ENCODE data around the gene SPAG9.
"Not testable (repeated sequence)": the region's sequence is repeated elsewhere in the genome, so short reads cannot be mapped to it uniquely, and the experiment has no call there.

Gene SPAG9

GRCh38 chr17:51135956-51136355, 15.3 kb upstream of the SPAG9 start:
- Histone ChIP-seq H3K9me3 (ENCODE audit: severe bottlenecking) (no peaks in the 10 kb centered on the region), H3K36me3 (ENCODE audit: low read depth) (no peaks in the 10 kb centered on the region), H3K4me1 (ENCODE audit: insufficient read depth, poor library complexity, severe bottlenecking) (no peaks in the 10 kb centered on the region), H3K27me3 (ENCODE audit: insufficient read depth, poor library complexity, severe bottlenecking) (no peaks in the 10 kb centered on the region), H3K27ac (ENCODE audit: poor library complexity, severe bottlenecking) (no peak overlapping the region), H3K4me3 (ENCODE audit: severe bottlenecking) (no peak overlapping the region)
- no peak for ATAC-seq (ENCODE audit: low read depth)
- no peak for DNase-seq (ENCODE audit: low spot score)
- no peak for TF ChIP-seq CTCF (IDR thresholded peaks at IDR 0.05; ENCODE audit: poor library complexity, severe bottlenecking)

- ATAC-seq (ENCODE audit: low read depth) (no peak), DNase-seq (ENCODE audit: low spot score) (no peak)
- H3K36me3 ChIP-seq (ENCODE audit: low read depth): no peaks in the 10 kb centered on the region
- no peaks in the 10 kb centered on the region for H3K4me1 ChIP-seq (ENCODE audit: insufficient read depth, poor library complexity, severe bottlenecking)
- TF ChIP-seq CTCF (IDR thresholded peaks at IDR 0.05; ENCODE audit: poor library complexity, severe bottlenecking): no peak
- H3K27me3 ChIP-seq (ENCODE audit: insufficient read depth, poor library complexity, severe bottlenecking): no peaks in the 10 kb centered on the region
- H3K4me3 ChIP-seq (ENCODE audit: severe bottlenecking): no peak overlapping the region
- no peak overlapping the region for H3K27ac ChIP-seq (ENCODE audit: poor library complexity, severe bottlenecking)
- no peaks in the 10 kb centered on the region for H3K9me3 ChIP-seq (ENCODE audit: severe bottlenecking)
These were observed 12.7 kb upstream of the SPAG9 start for GRCh38 chr17:51133365-51133764.

- DNase-seq (ENCODE audit: low spot score) (no peak), ATAC-seq (ENCODE audit: low read depth) (no peak)
- Histone ChIP-seq H3K27me3 (ENCODE audit: insufficient read depth, poor library complexity, severe bottlenecking) (no peaks in the 10 kb centered on the region), H3K4me3 (ENCODE audit: severe bottlenecking) (no peak overlapping the region), H3K36me3 (ENCODE audit: low read depth) (no peaks in the 10 kb centered on the region), H3K9me3 (ENCODE audit: severe bottlenecking) (no peaks in the 10 kb centered on the region), H3K4me1 (ENCODE audit: insufficient read depth, poor library complexity, severe bottlenecking) (no peaks in the 10 kb centered on the region), H3K27ac (ENCODE audit: poor library complexity, severe bottlenecking) (no peak overlapping the region)
- TF ChIP-seq CTCF (IDR thresholded peaks at IDR 0.05; ENCODE audit: poor library complexity, severe bottlenecking): no peak
These were observed 12.3 kb upstream of the SPAG9 start for GRCh38 chr17:51132964-51133319.

- H3K4me3 ChIP-seq (ENCODE audit: severe bottlenecking): no peak overlapping the region
- no peak overlapping the region for H3K27ac ChIP-seq (ENCODE audit: poor library complexity, severe bottlenecking)
- no peaks in the 10 kb centered on the region for H3K36me3 ChIP-seq (ENCODE audit: low read depth)
- DNase-seq (ENCODE audit: low spot score): no peak
- no peaks in the 10 kb centered on the region for H3K4me1 ChIP-seq (ENCODE audit: insufficient read depth, poor library complexity, severe bottlenecking)
- no peaks in the 10 kb centered on the region for H3K27me3 ChIP-seq (ENCODE audit: insufficient read depth, poor library complexity, severe bottlenecking)
- ATAC-seq (ENCODE audit: low read depth): no peak
- TF ChIP-seq CTCF (IDR thresholded peaks at IDR 0.05; ENCODE audit: poor library complexity, severe bottlenecking): no peak
- H3K9me3 ChIP-seq (ENCODE audit: severe bottlenecking): no peaks in the 10 kb centered on the region
These were observed 7.4 kb upstream of the SPAG9 start for GRCh38 chr17:51128076-51128475.

- Histone ChIP-seq H3K4me3 (ENCODE audit: severe bottlenecking) (no peak overlapping the region), H3K27me3 (ENCODE audit: insufficient read depth, poor library complexity, severe bottlenecking) (no peaks in the 10 kb centered on the region), H3K9me3 (ENCODE audit: severe bottlenecking) (no peaks in the 10 kb centered on the region), H3K36me3 (ENCODE audit: low read depth) (no peaks in the 10 kb centered on the region), H3K27ac (ENCODE audit: poor library complexity, severe bottlenecking) (no peak overlapping the region), H3K4me1 (ENCODE audit: insufficient read depth, poor library complexity, severe bottlenecking) (peaks cover 13% of the 10 kb centered on the region)
- ATAC-seq (ENCODE audit: low read depth): no peak
- no peak for TF ChIP-seq CTCF (IDR thresholded peaks at IDR 0.05; ENCODE audit: poor library complexity, severe bottlenecking)
- no peak for DNase-seq (ENCODE audit: low spot score)
These were observed 4.2 kb upstream of the SPAG9 start for GRCh38 chr17:51124640-51125503.

- H3K9me3 ChIP-seq (ENCODE audit: severe bottlenecking); DNase-seq (ENCODE audit: low spot score); H3K27me3 ChIP-seq (ENCODE audit: insufficient read depth, poor library complexity, severe bottlenecking); ATAC-seq (ENCODE audit: low read depth); H3K36me3 ChIP-seq (ENCODE audit: low read depth): not testable (repeated sequence)
- peak overlapping the region; percentile 75 for H3K4me3 ChIP-seq (ENCODE audit: severe bottlenecking)
- peak overlapping the region; percentile 95 for H3K27ac ChIP-seq (ENCODE audit: poor library complexity, severe bottlenecking)
- peaks cover 17% of the 10 kb centered on the region for H3K4me1 ChIP-seq (ENCODE audit: insufficient read depth, poor library complexity, severe bottlenecking)
These were observed 1.9 kb upstream of the SPAG9 start for GRCh38 chr17:51122473-51123115.
